Esophagus squamous epithelium (tissue), 5 donors: ENCODE measurements around the gene WWC1. TPM values are rescaled to one million over a fixed set of nuclear protein-coding genes. Genes with fewer than 3 reads are reported as not detected.
A peak's percentile ranks its signal among the peaks of the same experiment; 100 is the strongest.

Experiments used
- DNase-seq: peaks from one replicate; lab custom pipeline; 2025; lab: John Stamatoyannopoulos, UW
- H3K27ac ChIP-seq, 4 donors: fragments of 200-600 bp; sonication (generic); one replicate each; pipeline ENCODE4 v1.5.1; 2016 to 2019; ENCODE audit warnings: mild to moderate bottlenecking in 1 of 4
- H3K27me3 ChIP-seq, 4 donors: fragments of 200-600 bp; sonication (generic); 1 replicate in 3 of 4; 2 replicates in 1 of 4; pipeline versions ENCODE4 v1.5.1 to v1.6.0; 2017 to 2021; ENCODE audit warnings: antibody characterized with exemption in 1 of 4
- H3K36me3 ChIP-seq, 3 donors: fragments of 200-600 bp; sonication (generic); one replicate each; pipeline ENCODE4 v1.5.1; 2016 to 2019
- H3K4me1 ChIP-seq, 3 donors: fragments of 200-600 bp; sonication (generic); one replicate each; pipeline ENCODE4 v1.5.1; 2017 to 2019
- H3K4me3 ChIP-seq, 4 donors: fragments of 200-600 bp; sonication (generic); 1 replicate in 3 of 4; 2 replicates in 1 of 4; pipeline ENCODE4 v1.5.1; 2016 to 2019; ENCODE audit warnings: mild to moderate bottlenecking in 2 of 4, moderate library complexity in 1 of 4
- H3K9me3 ChIP-seq, 3 donors: fragments of 200-600 bp; sonication (generic); one replicate each; pipeline ENCODE4 v1.5.1; 2016 to 2019
- POLR2A ChIP-seq, 4 donors: fragments of 450-650 bp; IDR thresholded peaks; one replicate each; pipeline ENCODE4 v1.6.1; 2017; ENCODE audit warnings: antibody characterized with exemption in 4 of 4, mild to moderate bottlenecking in 4 of 4, moderate library complexity in 3 of 4
- WGBS, 2 donors: methylation state at CpG; one replicate each; pipeline ENCODE4 v1.1.5; 2018; 5-methylcytosine and 5-hydroxymethylcytosine counted together
- intact Hi-C: fragments of 100-400 bp; cut with DNase I; formaldehyde crosslinking; loops from one replicate; pipeline ENCODE4 v1.15.0; 2022
- total RNA-seq, 4 donors: library from RNA; depleted of rRNA; stranded (reverse); fragments of >200 nt; gene quantifications; one replicate each; pipeline ENCODE4 v1.1.0, GENCODE V29; 2016
- TF ChIP-seq, protein P1 (sequence below), 6 experiments: fragments of 450-650 bp in 4 of 6; fragments of 200-600 bp in 2 of 6; sonication (generic) in 2 of 6; IDR thresholded peaks; one replicate each; pipeline ENCODE4 v1.5.1; 2016 to 2019; ENCODE audit warnings: antibody characterized with exemption in 6 of 6, mild to moderate bottlenecking in 4 of 6, moderate library complexity in 4 of 6
- donor health status: DM: yes; HTN: yes; CAD: no.

Gene WWC1
- total RNA-seq, 4 donors from 2014 or later, result 14.4 to 25.0 (median 16.1) TPM

DNA sequence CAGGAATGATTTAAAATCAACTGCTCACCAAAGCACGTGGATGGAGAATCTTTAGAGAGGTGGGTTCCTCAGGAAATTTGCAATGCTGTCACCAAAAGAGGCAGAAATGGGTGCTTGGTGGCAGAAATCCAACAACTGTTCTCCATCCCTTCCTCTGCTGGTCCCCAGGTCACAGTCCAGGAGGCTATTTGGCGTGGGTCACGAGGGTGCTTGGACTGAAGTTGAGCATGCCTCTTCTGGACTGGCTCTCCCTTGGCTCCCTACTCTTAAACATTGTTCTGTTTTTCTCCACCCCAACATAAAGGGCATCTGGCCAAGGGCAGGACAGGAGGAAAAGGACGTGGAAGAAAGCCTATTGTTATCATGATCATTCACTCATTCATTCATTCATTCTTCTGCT lies 58.9 kb downstream of the WWC1 start:
- intact Hi-C loops, result no loop called here
- Histone ChIP-seq H3K27ac (no peak overlapping the region), H3K4me3 (no peak overlapping the region), H3K27me3 (no peaks in the 10 kb centered on the region), H3K9me3 (no peaks in the 10 kb centered on the region), H3K4me1 (peaks cover 17 to 58% (median 24%) of the 10 kb centered on the region in 3 donors), H3K36me3 (no peaks in the 10 kb centered on the region)
- 73 to 79% methylated on average over 4 of the region's 4 CpGs for WGBS, 2 donors
- DNase-seq, result no peak
- no peak for TF ChIP-seq POLR2A (IDR thresholded peaks at IDR 0.05)
- TF ChIP-seq, protein P1, sequence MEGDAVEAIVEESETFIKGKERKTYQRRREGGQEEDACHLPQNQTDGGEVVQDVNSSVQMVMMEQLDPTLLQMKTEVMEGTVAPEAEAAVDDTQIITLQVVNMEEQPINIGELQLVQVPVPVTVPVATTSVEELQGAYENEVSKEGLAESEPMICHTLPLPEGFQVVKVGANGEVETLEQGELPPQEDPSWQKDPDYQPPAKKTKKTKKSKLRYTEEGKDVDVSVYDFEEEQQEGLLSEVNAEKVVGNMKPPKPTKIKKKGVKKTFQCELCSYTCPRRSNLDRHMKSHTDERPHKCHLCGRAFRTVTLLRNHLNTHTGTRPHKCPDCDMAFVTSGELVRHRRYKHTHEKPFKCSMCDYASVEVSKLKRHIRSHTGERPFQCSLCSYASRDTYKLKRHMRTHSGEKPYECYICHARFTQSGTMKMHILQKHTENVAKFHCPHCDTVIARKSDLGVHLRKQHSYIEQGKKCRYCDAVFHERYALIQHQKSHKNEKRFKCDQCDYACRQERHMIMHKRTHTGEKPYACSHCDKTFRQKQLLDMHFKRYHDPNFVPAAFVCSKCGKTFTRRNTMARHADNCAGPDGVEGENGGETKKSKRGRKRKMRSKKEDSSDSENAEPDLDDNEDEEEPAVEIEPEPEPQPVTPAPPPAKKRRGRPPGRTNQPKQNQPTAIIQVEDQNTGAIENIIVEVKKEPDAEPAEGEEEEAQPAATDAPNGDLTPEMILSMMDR (IDR thresholded peaks at IDR 0.05), result no peak

DNA sequence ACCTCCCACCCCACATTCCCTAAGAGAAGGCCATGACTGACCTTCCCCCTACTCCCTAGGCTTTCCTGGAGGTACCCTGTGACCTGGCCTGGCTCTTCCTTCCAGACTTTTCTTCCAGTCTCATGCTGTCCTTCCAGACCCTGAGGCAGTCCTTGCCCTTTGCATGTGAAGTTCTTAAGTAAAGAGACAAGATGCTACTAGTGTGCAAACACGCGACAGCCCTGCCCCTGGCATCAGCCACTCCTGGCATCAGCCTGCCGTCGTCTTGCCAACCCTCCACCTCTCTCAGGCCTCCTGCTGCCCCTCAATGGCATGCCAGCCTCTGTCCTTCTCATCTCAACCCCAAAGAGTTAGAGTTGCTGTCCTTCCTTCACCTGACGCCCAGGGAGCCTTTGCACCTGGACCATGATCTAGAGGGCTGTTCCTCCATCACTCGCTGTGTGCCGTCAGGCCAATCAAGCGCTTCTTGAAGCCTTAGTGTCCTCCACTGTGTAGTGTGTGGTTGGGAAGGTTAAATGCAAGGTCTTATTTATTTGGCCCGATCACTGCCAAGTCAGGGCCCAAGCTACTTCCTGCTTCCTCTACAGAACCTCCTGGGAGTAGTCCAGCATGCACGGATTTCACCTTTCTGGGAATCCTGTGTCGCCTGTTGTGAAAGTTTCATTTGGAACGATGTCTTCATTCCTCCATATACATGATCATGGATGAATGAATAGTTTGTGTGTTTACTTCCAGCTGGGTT lies 61.9 kb downstream of the WWC1 start:
- TF ChIP-seq POLR2A (IDR thresholded peaks at IDR 0.05), result no peak
- TF ChIP-seq, protein P1 (IDR thresholded peaks at IDR 0.05), result no peak
- no peaks in the 10 kb centered on the region for H3K27me3 ChIP-seq
- H3K27ac ChIP-seq, result peak overlapping the region in 3 of 4 donors; percentile 34 to 46 (median 37)
- WGBS, 2 donors, result 56 to 68% methylated on average over 9 to 12 of the region's 12 CpGs
- H3K4me1 ChIP-seq, result peaks cover 6 to 28% (median 7%) of the 10 kb centered on the region in 3 donors
- H3K4me3 ChIP-seq, result no peak overlapping the region
- no peaks in the 10 kb centered on the region for H3K9me3 ChIP-seq
- DNase-seq, result no peak
- intact Hi-C loops, result no loop called here
- no peaks in the 10 kb centered on the region for H3K36me3 ChIP-seq

DNA sequence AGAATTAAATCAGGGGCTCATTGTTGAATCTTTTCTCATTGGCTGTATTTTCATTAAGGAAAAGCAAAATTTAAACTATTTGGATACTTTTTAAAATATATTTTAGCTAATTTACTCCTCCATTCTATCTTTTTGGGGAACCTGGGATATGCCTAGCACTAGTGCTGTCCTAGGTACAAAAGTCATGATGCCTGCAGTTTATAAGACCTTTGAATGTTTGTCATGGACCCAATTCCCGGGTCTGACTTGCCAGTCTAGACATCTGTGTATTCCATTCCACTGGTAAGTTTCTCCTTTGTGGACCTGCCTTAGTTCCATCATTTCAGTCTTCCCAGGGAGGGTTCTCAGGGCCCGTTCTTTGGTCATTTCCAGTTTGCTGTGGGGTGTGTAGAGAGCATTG lies 63.0 kb downstream of the WWC1 start:
- DNase-seq, result no peak
- WGBS, 2 donors, result 77 to 80% methylated on average over 1 of the region's 2 CpGs
- Histone ChIP-seq H3K4me3 (no peak overlapping the region), H3K36me3 (no peaks in the 10 kb centered on the region), H3K9me3 (no peaks in the 10 kb centered on the region), H3K27ac (no peak overlapping the region), H3K27me3 (no peaks in the 10 kb centered on the region), H3K4me1 (peaks cover 6 to 29% (median 7%) of the 10 kb centered on the region in 3 donors)
- TF ChIP-seq POLR2A (IDR thresholded peaks at IDR 0.05), result no peak
- TF ChIP-seq, protein P1 (IDR thresholded peaks at IDR 0.05), result no peak
- intact Hi-C loops, result no loop called here

DNA sequence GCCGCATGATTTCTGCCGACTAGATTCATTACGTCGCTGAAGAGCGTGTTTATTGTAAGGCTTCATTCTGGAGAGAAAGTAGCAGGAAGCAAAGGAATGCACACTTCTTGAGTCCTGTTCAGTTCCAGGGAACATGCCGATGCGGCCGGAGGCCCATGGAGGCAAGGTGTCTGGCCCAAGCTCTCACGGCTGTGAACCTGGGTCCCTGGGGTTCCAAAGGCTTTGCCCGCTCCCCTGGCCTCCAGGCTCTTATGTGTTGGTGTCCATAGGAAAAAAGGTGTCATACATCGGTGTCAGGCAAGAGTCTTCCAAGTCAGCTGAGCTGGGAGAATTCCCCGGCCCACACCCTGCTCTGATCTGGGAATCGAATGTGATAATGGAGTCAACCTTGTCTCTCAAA lies 64.7 kb downstream of the WWC1 start:
- no peaks in the 10 kb centered on the region for H3K9me3 ChIP-seq
- H3K4me3 ChIP-seq, result no peak overlapping the region
- WGBS, 2 donors, result 89% methylated on average over 11 to 13 of the region's 13 CpGs
- no peaks in the 10 kb centered on the region for H3K27me3 ChIP-seq
- intact Hi-C loops, result no loop called here
- H3K36me3 ChIP-seq, result no peaks in the 10 kb centered on the region
- peaks cover 11 to 46% (median 12%) of the 10 kb centered on the region in 3 donors for H3K4me1 ChIP-seq
- TF ChIP-seq POLR2A (IDR thresholded peaks at IDR 0.05), result no peak
- TF ChIP-seq, protein P1 (IDR thresholded peaks at IDR 0.05), result no peak
- DNase-seq, result no peak
- H3K27ac ChIP-seq, result no peak overlapping the region

DNA sequence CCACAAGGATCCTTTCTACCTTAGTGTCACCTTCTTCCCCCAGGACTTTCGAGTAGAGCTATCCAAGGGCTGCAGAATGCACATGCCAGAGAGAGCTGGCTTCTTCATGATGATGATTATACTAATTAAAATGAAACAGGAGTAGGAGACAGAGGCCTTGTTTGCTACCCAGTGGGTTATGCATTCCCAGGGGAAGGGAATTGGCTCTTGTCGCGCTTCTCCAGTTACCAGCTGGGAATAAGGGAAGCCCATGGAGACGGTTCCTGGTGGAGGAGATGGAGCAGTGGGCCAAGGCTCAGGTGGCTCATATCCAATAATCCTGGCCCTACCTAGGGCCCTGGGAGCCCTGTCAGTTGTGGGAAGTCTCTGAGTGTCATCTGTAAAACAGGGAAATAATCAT lies 65.1 kb downstream of the WWC1 start:
- no peaks in the 10 kb centered on the region for H3K36me3 ChIP-seq
- no peak overlapping the region for H3K27ac ChIP-seq
- no peaks in the 10 kb centered on the region for H3K27me3 ChIP-seq
- peaks cover 13 to 51% (median 16%) of the 10 kb centered on the region in 3 donors for H3K4me1 ChIP-seq
- intact Hi-C loops, result no loop called here
- H3K9me3 ChIP-seq, result no peaks in the 10 kb centered on the region
- DNase-seq, result no peak
- 88 to 100% methylated on average over 1 to 3 of the region's 4 CpGs for WGBS, 2 donors
- TF ChIP-seq, protein P1 (IDR thresholded peaks at IDR 0.05), result no peak
- no peak for TF ChIP-seq POLR2A (IDR thresholded peaks at IDR 0.05)
- no peak overlapping the region for H3K4me3 ChIP-seq
